GM10248 (cell line): ENCODE data around the gene FRAT1.

Experiments
- CTCF ChIA-PET: fragments of 300-600 bp; sonication (Branson Sonifier 250); formaldehyde crosslinking; extraction: SDS; loops from one replicate; lab custom pipeline; 2021; ENCODE audit warnings: antibody characterized with exemption; lab: Yijun Ruan, JAX
- POLR2A ChIA-PET: fragments of 350-650 bp; sonication (Branson Sonifier 250); formaldehyde crosslinking; extraction: SDS; loops from one replicate; lab custom pipeline; 2020; ENCODE audit warnings: antibody characterized with exemption; lab: Yijun Ruan, JAX
- DNase-seq: peaks from one replicate; pipeline ENCODE4 v3.0.0; 2012; ENCODE audit errors: extremely low spot score
- CTCF ChIP-seq: IDR thresholded peaks from 2 replicates; pipeline ENCODE4 v1.5.1; 2012; ENCODE audit warnings: mild to moderate bottlenecking, low read depth; ENCODE audit errors: extremely low read depth, missing control alignments, control extremely low read depth

Gene FRAT1

DNA sequence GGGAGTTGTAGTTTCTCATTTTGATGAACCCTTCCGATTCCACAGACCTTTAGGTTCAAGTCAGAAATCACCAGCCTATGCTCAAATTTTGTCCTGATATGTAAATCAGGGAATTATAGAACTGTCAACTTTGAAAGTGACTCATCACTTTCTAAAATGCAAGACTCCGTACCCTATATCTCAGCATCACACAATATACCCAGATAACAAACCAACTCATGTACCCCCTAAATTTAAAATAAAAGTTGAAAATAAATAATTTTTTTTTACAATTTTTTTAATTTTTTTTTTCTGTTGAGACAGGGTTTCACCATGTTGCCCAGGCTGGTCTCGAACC, 26.2 kb upstream of the FRAT1 start:
- CTCF ChIA-PET: interaction anchor here (1.2 to 3.5 kb wide), 3 partner anchors 9 to 14 kb away, joined by 3 to 23 read pairs (median 3); no protein-coding TSS in a partner anchor
- POLR2A ChIA-PET: no interaction called here
- no peak for TF ChIP-seq CTCF

DNA sequence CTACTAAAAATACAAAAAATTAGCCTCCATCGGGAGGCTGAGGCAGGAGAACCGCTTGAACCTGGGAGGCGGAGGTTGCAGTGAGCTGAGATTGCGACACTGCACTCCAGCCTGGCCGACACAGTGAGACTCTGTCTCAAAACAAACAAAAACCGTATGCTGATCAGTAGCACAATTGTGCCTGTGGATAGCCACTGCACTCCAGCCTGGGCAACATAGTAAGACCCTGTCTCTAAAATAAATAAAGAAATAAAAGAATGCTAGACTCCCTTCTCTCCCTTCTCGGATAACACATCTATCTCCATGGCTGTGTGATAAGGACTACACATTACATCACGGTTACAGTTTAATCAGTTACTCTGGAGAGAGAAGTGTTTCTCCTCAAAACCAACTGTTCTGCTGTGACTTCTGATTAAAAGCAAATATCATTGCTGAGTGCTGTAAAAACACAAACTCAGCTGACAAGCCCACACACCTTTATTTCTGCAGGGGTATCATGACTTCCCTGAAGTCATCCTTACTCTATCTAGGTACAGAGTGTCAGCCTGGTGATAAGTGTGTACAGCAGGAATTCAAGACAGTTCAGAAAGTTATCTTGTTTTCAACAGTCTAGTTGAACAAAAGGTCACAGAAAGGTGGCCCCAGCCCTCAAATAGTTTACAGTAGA, 21.4 kb upstream of the FRAT1 start:
- DNase-seq: no peak
- CTCF ChIA-PET: no interaction called here
- TF ChIP-seq CTCF: no peak
- POLR2A ChIA-PET: no interaction called here

More for the DNA sequence above, 26.2 kb upstream of the FRAT1 start:
- no peak for DNase-seq

DNA sequence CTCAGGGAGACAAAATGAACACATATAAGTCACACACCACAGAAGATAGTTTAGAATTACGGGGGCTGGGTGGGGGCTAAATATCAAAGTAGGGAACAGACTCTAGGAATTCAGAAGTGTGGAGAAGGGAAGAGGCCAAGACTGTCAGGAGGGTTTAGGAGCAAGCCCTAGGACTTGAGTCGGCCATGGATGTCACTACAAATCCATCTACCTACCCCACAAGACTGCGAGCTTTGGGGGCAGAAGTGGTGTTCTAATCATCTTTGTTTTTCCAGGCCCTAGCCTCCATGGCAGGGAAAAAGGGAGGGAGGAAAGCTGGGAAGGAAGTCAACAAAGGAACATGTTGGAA, 20.9 kb upstream of the FRAT1 start:
- no peak for DNase-seq
- ChIA-PET POLR2A (no interaction called here), CTCF (no interaction called here)
- TF ChIP-seq CTCF: no peak

DNA sequence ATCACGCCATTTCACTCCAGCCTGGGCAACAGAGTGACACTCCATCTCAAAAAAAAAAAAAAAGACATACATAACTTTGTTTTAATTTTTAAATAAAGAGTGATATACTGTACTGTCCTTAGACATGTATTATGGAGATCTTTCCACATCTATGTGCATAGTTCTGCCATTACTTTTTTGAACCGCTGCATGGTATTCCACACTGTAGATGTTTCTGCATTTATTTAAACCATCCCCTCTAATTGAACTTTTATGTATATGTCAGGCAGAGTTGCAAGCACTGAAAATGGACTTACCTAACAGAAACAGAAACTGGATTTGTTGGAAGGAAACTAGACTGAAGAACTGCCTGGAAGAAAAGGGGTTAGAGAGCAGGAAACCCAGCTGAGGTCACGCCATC, 18.1 kb upstream of the FRAT1 start:
- ChIA-PET CTCF (interaction anchor here (1.6 kb wide), 1 partner anchor 9 kb away, joined by 3 read pairs; the partner anchor contains the start of gene ARHGAP19), POLR2A (no interaction called here)
- TF ChIP-seq CTCF: no peak

GRCh38 chr10:97302088-97302791, 16.8 kb upstream of the FRAT1 start:
- ChIA-PET CTCF (interaction anchor here (1.6 kb wide), 1 partner anchor 10 kb away, joined by 3 read pairs; the partner anchor contains the start of gene ARHGAP19), POLR2A (interaction anchor here (0.5 kb wide), 1 partner anchor 40 kb away, joined by 4 read pairs; no protein-coding TSS in a partner anchor)
- TF ChIP-seq CTCF: no peak
- DNase-seq: no peak

More for the DNA sequence above, 18.1 kb upstream of the FRAT1 start:
- no peak for DNase-seq

- CTCF ChIA-PET: interaction anchor here (1.1 kb wide), 2 partner anchors 13 to 29 kb away, joined by 3 read pairs; no protein-coding TSS in a partner anchor
- no peak for TF ChIP-seq CTCF
- POLR2A ChIA-PET: no interaction called here
- DNase-seq: no peak
Measured at GRCh38 chr10:97307441-97307840, 11.6 kb upstream of the FRAT1 start.
